ENCODE results near the gene CTAGE1.

The CTAGE1 gene, protein sequence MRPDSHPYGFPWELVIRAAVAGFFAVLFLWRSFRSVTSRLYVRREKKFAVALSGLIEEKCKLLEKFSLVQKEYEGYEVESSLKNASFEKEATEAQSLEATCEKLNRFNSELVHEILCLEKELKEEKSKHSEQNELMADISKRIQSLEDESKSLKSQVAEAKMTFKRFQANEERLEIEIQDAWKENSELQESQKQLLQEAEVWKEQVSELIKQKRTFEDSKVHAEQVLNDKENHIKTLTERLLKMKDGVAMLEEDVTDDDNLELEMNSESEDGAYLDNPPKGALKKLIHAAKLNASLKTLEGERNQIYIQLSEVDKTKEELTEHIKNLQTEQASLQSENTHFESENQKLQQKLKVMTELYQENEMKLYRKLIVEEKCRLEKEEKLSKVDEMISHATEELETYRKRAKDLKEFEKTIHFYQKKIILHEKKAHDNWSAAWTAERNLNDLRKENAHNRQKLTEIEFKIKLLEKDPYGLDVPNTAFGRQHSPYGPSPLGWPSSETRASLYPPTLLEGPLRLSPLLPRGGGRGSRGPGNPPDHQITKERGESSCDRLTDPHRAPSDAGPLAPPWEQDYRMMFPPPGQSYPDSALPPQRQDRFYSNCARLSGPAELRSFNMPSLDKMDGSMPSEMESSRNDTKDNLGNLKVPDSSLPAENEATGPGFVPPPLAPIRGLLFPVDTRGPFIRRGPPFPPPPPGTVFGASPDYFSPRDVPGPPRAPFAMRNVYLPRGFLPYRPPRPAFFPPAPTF

DNA sequence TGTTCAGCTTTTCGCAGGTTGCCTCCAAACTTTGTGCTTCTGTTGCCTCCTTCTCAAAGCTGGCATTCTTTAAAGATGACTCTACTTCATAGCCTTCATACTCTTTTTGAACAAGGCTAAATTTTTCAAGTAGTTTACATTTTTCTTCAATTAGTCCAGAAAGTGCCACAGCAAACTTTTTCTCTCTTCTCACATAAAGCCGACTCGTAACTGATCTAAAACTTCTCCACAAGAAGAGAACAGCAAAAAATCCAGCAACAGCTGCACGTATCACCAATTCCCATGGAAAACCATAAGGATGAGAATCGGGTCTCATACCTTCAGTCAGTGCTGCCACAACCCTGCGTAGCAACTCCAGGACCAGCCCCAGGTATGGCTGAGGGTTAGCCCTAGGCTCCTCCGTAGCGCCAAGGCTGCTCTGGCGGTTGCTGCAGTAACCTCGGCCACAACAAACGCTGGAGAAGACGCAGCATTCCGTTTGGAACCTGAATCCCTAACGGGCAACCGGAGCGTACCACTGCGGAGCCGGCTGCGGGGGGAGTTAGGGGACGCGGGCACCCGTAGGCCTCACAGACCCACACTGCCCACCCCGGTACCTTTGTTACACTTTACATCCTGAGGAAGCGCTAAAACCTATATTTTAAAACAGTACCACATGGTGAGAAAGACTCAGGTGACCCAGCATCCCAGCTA is at the start of gene CTAGE1:
Gene CTAGE1 (minus strand): TSS at position 420 of the 693 bp plus-strand sequence. CDS start 104 bp downstream, at position 316.
- no peak for DNase-seq (ENCODE audit: low spot score)
- TF ChIP-seq, protein P1, sequence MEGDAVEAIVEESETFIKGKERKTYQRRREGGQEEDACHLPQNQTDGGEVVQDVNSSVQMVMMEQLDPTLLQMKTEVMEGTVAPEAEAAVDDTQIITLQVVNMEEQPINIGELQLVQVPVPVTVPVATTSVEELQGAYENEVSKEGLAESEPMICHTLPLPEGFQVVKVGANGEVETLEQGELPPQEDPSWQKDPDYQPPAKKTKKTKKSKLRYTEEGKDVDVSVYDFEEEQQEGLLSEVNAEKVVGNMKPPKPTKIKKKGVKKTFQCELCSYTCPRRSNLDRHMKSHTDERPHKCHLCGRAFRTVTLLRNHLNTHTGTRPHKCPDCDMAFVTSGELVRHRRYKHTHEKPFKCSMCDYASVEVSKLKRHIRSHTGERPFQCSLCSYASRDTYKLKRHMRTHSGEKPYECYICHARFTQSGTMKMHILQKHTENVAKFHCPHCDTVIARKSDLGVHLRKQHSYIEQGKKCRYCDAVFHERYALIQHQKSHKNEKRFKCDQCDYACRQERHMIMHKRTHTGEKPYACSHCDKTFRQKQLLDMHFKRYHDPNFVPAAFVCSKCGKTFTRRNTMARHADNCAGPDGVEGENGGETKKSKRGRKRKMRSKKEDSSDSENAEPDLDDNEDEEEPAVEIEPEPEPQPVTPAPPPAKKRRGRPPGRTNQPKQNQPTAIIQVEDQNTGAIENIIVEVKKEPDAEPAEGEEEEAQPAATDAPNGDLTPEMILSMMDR (IDR thresholded peaks at IDR 0.05; ENCODE audit: borderline replicate concordance, control extremely low read depth, extremely low read depth, insufficient read depth, missing control alignments): no peak
- in situ Hi-C loops (cut with MboI; ENCODE audit: low sequenced_read_pairs, unreplicated experiment): no loop called here

DNA sequence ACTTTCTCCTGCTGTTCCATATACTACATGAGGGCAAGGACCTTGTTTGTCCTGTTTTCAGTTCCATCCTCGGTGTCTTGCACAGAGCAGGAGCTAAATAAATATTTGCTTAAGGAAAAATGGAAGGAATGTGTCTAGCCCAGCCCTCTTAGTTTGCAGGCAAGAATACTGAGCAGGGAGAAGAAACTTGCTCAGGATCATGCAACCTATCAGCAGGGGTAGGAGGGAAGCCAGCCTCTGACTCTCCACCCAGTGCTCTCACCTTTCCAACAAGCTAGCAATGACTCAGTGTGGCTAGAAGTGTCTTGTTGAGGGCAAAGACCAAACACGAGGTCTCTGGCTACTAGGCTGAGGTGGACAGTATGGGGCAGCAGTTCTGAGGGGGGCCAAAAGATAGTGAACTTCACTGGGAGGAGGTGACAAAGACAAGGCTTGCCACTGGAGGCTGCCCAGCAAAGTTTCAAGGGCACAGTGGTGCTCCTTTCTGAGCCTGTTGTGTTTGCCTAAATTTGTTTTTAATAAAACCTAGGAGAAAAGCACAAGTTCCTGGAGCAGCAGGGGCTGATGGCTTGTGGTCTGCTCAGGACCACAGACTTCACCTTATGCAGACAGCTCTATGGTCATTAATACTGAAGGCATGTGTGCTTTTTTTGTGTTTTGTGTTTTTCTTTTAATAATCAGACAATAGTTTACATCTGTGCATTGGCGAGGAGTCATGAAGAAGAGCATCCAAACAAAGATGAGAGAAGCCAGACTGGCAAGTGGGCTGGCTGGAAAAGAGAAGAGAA is 49.1 kb upstream of the CTAGE1 start:
- in situ Hi-C loops (cut with MboI; ENCODE audit: low sequenced_read_pairs, unreplicated experiment): no loop called here
- TF ChIP-seq, protein P1 (IDR thresholded peaks at IDR 0.05; ENCODE audit: borderline replicate concordance, control extremely low read depth, extremely low read depth, insufficient read depth, missing control alignments): no peak
- no peak for DNase-seq (ENCODE audit: low spot score)

DNA sequence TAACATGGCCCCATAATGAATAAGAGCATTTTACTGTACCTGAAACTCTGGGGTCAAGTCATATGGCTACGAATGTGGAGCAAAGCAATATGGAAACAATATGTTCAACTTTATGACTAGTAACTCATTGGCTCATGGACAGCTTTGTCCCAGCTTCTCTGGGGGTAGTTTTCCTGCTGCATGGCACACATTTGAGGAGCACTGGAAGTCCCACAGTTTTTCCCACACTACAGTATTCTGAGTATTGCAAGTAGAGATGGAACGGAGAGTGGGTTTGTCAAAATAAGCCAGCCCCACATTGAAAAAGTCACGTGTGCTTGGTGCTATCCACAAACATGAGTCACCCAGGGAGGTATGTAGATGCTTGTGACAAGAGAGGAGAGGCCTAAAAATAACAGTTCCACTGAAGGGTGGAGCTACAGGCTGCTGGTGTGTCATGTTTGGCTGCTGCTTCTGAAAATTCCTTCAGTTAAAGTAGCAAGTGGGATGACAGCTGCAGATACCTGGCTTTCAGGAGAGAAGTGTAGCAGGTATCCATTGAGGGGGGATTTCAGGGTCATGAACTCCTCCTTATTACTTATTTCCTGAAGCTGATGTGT is 48.2 kb upstream of the CTAGE1 start:
- TF ChIP-seq, protein P1 (IDR thresholded peaks at IDR 0.05; ENCODE audit: borderline replicate concordance, control extremely low read depth, extremely low read depth, insufficient read depth, missing control alignments): no peak
- in situ Hi-C loops (cut with MboI; ENCODE audit: low sequenced_read_pairs, unreplicated experiment): no loop called here
- no peak for DNase-seq (ENCODE audit: low spot score)

DNA sequence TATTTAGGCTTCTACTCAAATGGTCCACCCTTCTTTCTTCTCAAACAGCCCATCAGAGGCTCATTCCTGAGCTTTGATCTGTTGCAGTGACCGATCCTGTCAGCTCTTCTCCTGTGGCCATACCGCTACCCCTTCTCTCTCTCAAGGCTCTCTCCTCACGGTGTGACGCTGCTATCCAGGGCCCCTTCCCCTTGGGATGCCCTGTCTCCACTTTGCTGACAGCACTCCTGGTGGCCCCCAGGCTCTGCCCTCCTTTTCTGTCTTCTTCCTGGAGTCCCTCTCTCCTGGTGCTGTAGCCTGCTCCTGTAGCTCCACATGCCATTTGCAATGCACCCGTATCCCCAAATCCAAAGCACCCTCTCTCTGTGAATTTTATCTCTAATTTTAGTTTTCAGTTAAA is 45.4 kb upstream of the CTAGE1 start:
- TF ChIP-seq, protein P1 (IDR thresholded peaks at IDR 0.05; ENCODE audit: borderline replicate concordance, control extremely low read depth, extremely low read depth, insufficient read depth, missing control alignments): no peak
- DNase-seq (ENCODE audit: low spot score): no peak
- in situ Hi-C loops (cut with MboI; ENCODE audit: low sequenced_read_pairs, unreplicated experiment): no loop called here

DNA sequence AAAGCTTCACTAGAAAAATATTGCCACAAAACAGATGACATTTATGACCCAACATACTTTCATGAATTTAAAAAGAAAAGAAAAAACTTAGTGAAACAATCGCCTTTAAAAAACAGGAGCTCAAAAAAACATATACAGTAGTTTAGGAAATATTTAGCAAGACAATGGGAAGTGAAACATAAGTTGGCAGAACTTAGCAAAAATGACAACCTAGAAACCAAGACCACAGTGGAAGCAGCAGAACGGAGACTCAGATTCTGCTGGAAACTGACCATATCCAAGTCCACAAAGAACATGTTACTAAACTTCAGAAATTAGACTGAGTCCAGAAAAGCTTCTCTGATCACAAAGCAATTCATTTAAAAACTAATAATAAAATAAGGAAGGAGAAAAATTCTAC is 41.8 kb upstream of the CTAGE1 start:
- no peak for DNase-seq (ENCODE audit: low spot score)
- TF ChIP-seq, protein P1 (IDR thresholded peaks at IDR 0.05; ENCODE audit: borderline replicate concordance, control extremely low read depth, extremely low read depth, insufficient read depth, missing control alignments): no peak
- in situ Hi-C loops (cut with MboI; ENCODE audit: low sequenced_read_pairs, unreplicated experiment): no loop called here
